ENCODE results near the gene HSF5. TPM values are rescaled to one million over a fixed set of nuclear protein-coding genes. Genes with fewer than 3 reads are reported as not detected.

Gene HSF5
- total RNA-seq, 1 donor from 2014 or later: 0.91 TPM

DNA sequence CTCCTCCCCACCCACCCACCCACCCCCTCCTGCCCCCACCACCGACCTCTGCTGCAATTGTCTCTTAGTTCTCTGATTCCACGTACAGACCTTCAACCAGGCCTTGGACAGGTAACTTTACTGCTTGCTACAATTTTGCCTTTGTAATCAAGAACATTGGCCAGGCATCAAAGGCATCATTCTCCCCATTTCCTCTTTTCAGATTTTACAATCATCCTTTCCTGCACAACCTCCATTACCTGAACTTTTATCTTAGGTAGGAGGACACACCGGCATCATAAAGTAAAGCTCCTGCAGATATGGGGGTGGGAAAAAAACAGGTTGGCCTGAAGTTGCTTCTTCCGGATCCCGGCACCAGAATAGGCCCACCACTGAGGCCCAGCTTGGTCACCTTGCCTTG lies 110.5 kb downstream of the HSF5 start:
- intact Hi-C loops (cut with micrococcal nuclease): no loop called here
- H3K4me1 Mint-ChIP-seq: peaks cover 38% of the 10 kb centered on the region
- no peak overlapping the region for H3K4me3 Mint-ChIP-seq
- H3K27me3 Mint-ChIP-seq: no peaks in the 10 kb centered on the region
- H3K36me3 Mint-ChIP-seq (ENCODE audit: low read depth): peaks cover 3% of the 10 kb centered on the region
- H3K27ac Mint-ChIP-seq: no peak overlapping the region
- no peaks in the 10 kb centered on the region for H3K9me3 Mint-ChIP-seq
- no peak for DNase-seq

GRCh38 chr17:58377093-58377601 lies 111.1 kb downstream of the HSF5 start:
- Mint-ChIP-seq H3K27ac (no peak overlapping the region), H3K4me3 (no peak overlapping the region), H3K27me3 (no peaks in the 10 kb centered on the region), H3K36me3 (ENCODE audit: low read depth) (peaks cover 3% of the 10 kb centered on the region), H3K9me3 (no peaks in the 10 kb centered on the region), H3K4me1 (peaks cover 33% of the 10 kb centered on the region)
- intact Hi-C loops (cut with micrococcal nuclease): no loop called here
- DNase-seq: no peak

- intact Hi-C loops (cut with micrococcal nuclease): no loop called here
These were observed 111.7 kb downstream of the HSF5 start for GRCh38 chr17:58376472-58377000.

DNA sequence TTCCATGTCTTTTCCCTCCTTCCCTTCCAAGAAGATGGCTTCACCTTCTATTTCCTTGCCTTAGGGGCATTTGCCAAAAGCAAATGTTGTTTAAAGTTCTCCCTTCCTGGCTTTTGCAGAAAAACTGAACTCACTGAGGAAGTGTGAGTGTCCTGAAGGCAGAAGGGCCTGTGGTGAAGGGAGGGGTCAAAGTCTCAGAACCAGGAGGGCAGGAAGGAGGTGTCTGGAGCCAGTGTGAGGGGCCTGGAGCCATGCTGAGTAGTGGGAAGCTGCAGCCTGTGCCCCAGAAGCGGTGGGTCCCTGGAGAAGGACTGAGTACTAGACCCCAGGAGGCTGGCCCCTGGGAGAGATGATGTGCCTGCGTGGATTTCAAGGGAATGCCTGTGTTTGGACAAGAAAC lies 112.4 kb downstream of the HSF5 start:
- Mint-ChIP-seq H3K27me3 (no peaks in the 10 kb centered on the region), H3K4me1 (peaks cover 23% of the 10 kb centered on the region), H3K4me3 (no peak overlapping the region), H3K9me3 (no peaks in the 10 kb centered on the region), H3K36me3 (ENCODE audit: low read depth) (peaks cover 3% of the 10 kb centered on the region), H3K27ac (no peak overlapping the region)
- intact Hi-C loops (cut with micrococcal nuclease): no loop called here
- no peak for DNase-seq

More at GRCh38 chr17:58376472-58377000, 111.7 kb downstream of the HSF5 start:
- DNase-seq: no peak
- Mint-ChIP-seq H3K27me3 (no peaks in the 10 kb centered on the region), H3K27ac (no peak overlapping the region), H3K9me3 (no peaks in the 10 kb centered on the region), H3K36me3 (ENCODE audit: low read depth) (peaks cover 3% of the 10 kb centered on the region), H3K4me3 (no peak overlapping the region), H3K4me1 (peaks cover 28% of the 10 kb centered on the region)

GRCh38 chr17:58375256-58375655 lies 113.0 kb downstream of the HSF5 start:
- Mint-ChIP-seq H3K36me3 (ENCODE audit: low read depth) (peaks cover 3% of the 10 kb centered on the region), H3K27ac (no peak overlapping the region), H3K4me3 (no peak overlapping the region), H3K9me3 (no peaks in the 10 kb centered on the region), H3K4me1 (peaks cover 21% of the 10 kb centered on the region), H3K27me3 (no peaks in the 10 kb centered on the region)
- intact Hi-C loops (cut with micrococcal nuclease): no loop called here
- no peak for DNase-seq

DNA sequence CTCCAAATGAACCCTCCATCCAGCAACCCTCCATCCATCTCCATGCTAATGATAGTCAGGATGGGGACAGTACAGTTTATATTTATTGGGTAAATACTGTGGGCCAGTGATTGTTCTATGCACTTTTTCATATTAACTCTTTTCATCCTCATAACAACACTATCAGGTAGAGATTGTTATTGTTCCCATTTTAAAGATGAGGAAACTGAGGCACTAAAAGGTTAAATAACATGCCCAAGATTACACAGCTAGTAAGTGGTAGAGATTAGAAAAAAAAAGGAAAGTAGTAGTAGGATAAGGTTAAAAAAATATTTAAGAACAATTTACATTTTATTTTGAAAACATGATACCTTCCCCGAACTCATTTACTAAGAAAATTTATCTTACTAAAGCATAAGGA lies 114.3 kb downstream of the HSF5 start:
- H3K27me3 Mint-ChIP-seq: no peaks in the 10 kb centered on the region
- H3K4me3 Mint-ChIP-seq: no peak overlapping the region
- H3K4me1 Mint-ChIP-seq: peaks cover 13% of the 10 kb centered on the region
- no peak overlapping the region for H3K27ac Mint-ChIP-seq
- H3K36me3 Mint-ChIP-seq (ENCODE audit: low read depth): peaks cover 3% of the 10 kb centered on the region
- intact Hi-C loops (cut with micrococcal nuclease): no loop called here
- H3K9me3 Mint-ChIP-seq: no peaks in the 10 kb centered on the region
- no peak for DNase-seq

DNA sequence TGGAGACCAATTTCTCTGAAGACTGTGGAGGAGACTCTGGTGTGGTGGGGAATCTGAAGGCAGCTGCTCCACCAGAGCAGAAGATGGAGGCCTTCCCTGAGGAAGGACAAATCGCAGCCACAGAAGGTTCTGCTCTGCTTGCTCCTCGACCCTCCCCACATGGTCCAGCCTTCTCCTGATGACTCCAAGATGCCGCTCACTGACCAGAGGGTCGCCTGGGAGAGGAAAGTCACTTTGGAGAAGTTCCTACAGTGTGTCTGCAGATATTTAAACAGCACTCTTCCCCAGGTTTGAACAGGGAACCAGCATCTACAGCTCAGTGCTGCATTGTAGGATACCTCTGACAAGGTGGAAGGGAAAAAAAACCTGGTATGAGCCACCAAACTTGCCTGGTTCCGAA lies 115.2 kb downstream of the HSF5 start:
- DNase-seq: no peak
- H3K9me3 Mint-ChIP-seq: no peaks in the 10 kb centered on the region

DNA sequence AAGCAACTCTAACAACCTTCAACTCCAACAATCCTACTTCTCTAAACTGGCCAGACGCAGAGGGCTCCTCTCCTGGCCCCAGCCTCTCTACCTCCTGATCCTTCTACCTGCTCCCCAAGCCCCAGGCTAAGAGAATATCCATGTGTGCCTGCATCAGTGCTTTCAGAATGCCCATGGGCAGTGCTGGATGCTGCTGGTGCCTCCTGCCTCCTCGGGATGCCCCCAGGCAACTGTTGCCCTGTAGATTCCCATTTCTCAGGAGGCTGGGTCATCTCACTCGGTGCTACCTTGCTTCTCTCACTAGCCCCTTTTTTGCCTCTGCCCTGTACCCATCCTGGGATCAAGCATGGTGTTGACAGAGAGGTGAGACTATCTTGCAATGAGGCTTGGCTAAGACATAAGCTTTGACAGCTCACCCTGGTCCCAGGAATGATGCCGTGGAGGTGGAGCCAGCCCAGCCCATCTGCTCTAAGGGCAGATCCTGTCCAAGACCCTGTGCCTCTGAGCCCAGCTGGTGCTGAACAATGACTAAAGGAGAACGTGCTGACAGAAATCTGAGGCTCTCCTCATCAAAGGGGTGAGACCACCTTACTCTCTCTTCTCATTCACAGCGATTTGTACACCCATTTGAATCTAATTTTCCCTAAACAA lies 116.8 kb downstream of the HSF5 start:
- Mint-ChIP-seq H3K4me3 (no peak overlapping the region), H3K27me3 (no peaks in the 10 kb centered on the region), H3K9me3 (no peaks in the 10 kb centered on the region), H3K4me1 (no peaks in the 10 kb centered on the region), H3K27ac (no peak overlapping the region), H3K36me3 (ENCODE audit: low read depth) (peaks cover 3% of the 10 kb centered on the region)
- intact Hi-C loops (cut with micrococcal nuclease): no loop called here
- no peak for DNase-seq

More for the DNA sequence above, 115.2 kb downstream of the HSF5 start:
- H3K4me3 Mint-ChIP-seq: no peak overlapping the region
- H3K27ac Mint-ChIP-seq: no peak overlapping the region
- intact Hi-C loops (cut with micrococcal nuclease): no loop called here
- H3K36me3 Mint-ChIP-seq (ENCODE audit: low read depth): peaks cover 3% of the 10 kb centered on the region
- peaks cover 8% of the 10 kb centered on the region for H3K4me1 Mint-ChIP-seq
- H3K27me3 Mint-ChIP-seq: no peaks in the 10 kb centered on the region

- H3K27me3 Mint-ChIP-seq: no peaks in the 10 kb centered on the region
- intact Hi-C loops (cut with micrococcal nuclease): no loop called here
- H3K36me3 Mint-ChIP-seq (ENCODE audit: low read depth): peaks cover 3% of the 10 kb centered on the region
- H3K27ac Mint-ChIP-seq: no peak overlapping the region
- DNase-seq: no peak
- H3K4me3 Mint-ChIP-seq: no peak overlapping the region
- no peaks in the 10 kb centered on the region for H3K9me3 Mint-ChIP-seq
- no peaks in the 10 kb centered on the region for H3K4me1 Mint-ChIP-seq
These were observed 117.5 kb downstream of the HSF5 start for GRCh38 chr17:58370716-58371115.

GRCh38 chr17:58370309-58370708 lies 117.9 kb downstream of the HSF5 start:
- intact Hi-C loops (cut with micrococcal nuclease): no loop called here

More at GRCh38 chr17:58370309-58370708, 117.9 kb downstream of the HSF5 start:
- H3K9me3 Mint-ChIP-seq: no peaks in the 10 kb centered on the region
- no peak for DNase-seq
- H3K36me3 Mint-ChIP-seq (ENCODE audit: low read depth): peaks cover 3% of the 10 kb centered on the region
- no peaks in the 10 kb centered on the region for H3K27me3 Mint-ChIP-seq
- no peaks in the 10 kb centered on the region for H3K4me1 Mint-ChIP-seq
- no peak overlapping the region for H3K27ac Mint-ChIP-seq
- H3K4me3 Mint-ChIP-seq: no peak overlapping the region

Other genes with a start within 250 kb of the HSF5 start
- gene LPO, start 249.8 kb downstream of the HSF5 start, total RNA-seq: not detected in 2 replicates
- gene MPO, start 207.5 kb downstream of the HSF5 start, total RNA-seq: not detected in 2 replicates
- 22.6 and 23.6 TPM in 2 replicates for gene TSPOAP1, start 159.6 kb downstream of the HSF5 start, total RNA-seq
- 139 and 143 TPM in 2 replicates for gene SUPT4H1, start 136.2 kb downstream of the HSF5 start, total RNA-seq
- gene RNF43, start 70.9 kb downstream of the HSF5 start, total RNA-seq: 0.95 and 1.6 TPM in 2 replicates
- 84.2 and 89.0 TPM in 2 replicates for gene MTMR4, start 26.2 kb upstream of the HSF5 start, total RNA-seq
- 0.07 TPM in 2 replicates for gene TEX14, start 203.6 kb upstream of the HSF5 start, total RNA-seq
- 73.7 and 78.8 TPM in 2 replicates for gene RAD51C, start 204.2 kb upstream of the HSF5 start, total RNA-seq